NCI-H1092 treated with DMSO at 0.1 percent for 48 hours (cell line): Measurements from ENCODE around the gene NAV1.
A peak's percentile ranks its signal among the peaks of the same experiment; 100 is the strongest.
"Not testable (repeated sequence)": the region's sequence is repeated elsewhere in the genome, so short reads cannot be mapped to it uniquely, and the experiment has no call there.

Experiments used
- DNase-seq: peaks from one replicate; lab custom pipeline; 2025; lab: John Stamatoyannopoulos, UW

NAV1 gene

DNA sequence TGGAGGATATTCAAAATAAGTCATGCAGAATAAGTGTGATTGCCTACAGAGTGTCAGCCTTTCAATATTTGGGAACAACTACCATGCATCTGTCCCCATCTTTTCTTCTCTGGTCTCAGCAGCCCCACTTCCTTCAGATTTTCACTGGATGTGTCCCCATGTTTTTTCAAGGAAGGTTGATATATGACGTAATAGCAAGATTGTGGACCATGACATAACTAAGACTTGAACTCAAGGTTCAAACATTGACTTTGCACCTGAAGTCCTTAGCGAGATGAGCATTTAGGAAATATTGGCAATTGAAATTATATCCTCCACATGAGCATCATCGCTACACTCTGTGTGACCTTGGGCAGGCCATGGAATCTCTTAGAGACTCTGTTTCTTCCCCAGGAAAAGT lies 5.8 kb downstream of the NAV1 start:
- no peak for DNase-seq

DNA sequence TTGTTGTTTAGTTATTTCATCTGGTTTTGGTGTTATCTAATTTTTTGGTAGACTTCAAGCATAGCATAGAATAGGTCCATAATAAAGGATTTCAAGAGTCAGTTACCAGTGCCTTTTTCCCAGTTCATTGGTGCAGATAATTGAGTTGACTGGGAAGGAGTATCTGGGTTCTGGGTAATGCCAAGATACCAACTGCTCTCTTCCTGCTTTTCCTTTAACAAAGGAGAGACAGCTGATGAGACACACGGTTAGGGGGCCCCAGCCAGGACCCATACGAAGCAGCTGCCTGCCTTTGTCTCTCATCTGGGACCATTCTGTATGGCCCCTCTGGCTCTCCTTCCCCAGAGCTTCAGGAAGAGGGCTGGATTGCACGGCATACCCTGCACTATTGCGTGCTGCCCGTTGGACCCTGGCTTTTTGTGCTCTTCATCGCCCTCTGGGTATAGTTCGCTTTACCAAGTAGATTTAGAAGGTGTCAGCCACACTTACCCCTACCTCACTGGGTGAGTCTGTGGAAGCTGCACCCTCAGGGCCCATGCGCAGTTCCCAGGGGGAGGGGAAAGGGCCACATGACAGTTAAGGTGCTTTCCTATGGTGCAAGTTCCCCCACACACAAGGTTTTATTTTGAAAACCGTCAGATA lies 7.0 kb downstream of the NAV1 start:
- peak; percentile 62 for DNase-seq

DNA sequence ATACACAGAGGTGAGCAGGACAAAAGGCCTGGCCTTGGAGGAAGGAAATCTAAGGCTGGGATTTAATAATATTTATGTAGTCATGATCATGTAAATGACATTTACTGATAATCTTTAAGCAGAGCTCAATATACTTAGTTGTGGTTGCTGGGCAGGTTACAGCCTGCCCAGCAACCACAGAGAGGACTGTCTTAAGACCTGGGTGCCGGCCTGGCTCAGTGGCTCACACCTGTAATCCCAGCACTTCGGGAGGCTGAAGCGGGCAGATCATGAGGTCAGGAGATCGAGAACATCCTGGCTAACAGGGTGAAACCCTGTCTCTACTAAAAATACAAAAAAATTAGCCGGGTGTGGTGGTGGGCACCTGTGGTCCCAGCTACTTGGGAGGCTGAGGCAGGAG lies 10.6 kb downstream of the NAV1 start:
- DNase-seq = not testable (repeated sequence)

DNA sequence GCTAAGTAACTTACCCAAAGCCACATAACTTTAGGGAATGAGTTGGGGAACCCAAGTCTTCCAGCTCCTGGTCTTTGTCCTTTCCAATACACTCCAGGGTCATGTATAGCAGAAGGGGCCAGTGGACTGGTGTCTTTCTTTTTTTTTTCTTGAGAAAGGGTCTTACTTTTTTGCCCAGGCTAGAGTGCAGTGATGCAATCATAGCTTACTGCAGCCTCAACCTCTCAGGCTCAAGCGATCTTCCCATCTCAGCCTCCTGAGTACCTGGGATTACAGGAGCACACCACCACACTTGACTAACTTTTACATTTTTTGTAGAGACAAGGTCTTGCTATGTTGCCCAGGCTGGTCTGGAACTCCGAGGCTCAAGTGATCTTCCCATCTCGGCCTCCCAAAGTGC lies 12.2 kb downstream of the NAV1 start:
- DNase-seq = no peak

DNA sequence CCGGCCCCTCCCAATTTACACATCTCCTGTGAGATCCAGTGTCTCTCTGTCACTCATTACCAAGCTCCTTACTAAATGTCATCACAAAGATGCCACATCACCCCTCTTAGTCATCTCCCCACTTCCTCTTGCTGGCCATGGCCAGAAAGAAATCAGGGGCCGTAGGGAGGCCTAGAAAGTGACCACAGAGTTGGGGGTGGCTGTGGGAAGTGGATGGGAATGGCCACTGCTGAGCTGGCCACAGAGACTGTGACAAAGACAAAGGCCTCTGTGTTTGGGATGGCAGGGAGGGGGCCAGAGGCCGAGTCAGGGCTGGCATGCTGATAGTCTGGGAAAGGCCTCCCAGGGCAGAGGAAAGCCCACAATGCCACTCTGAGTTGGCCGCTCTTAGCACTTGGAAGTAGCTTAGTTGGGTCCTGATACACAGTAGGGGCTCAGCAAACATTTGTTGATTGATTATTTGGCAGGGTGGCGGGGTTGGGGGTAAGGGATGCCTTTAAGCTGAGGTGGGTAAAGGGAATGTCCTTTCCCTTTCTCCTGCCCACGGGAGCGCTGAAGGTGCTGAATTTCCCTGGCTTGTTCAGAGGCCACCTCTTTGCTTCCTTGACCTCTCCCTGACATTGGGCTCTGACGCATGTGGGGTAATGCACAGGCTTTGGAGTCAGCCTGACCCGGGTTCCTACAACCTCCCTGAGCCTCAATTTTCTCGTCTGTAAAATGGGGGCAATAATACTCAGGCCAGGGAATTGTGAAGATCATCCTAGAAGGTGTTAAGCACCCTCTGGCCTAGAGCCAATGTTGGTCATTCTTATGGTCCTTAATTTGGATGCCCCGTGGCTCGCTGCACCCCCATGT lies 13.2 kb downstream of the NAV1 start:
- DNase-seq = no peak

DNA sequence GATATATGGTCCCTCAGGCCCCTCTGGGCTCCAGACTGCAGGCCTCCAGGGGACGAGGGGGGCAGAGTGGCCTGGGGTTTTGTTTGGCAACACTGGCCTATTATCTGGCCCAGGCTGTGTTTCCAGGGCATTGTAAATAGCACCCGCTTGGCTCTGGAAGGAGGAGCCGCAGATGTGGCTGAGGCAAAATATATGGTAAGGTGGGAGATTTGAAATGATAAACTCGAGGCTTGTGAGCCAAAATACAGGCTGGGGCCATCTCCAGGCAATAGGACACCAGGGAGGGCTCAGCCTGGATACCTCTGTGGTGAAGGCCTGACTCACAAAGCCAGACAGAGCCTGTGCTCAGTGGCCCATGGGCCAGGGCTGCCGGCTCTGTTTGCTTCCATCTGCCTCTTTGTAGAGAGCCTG lies 14.0 kb downstream of the NAV1 start:
- no peak for DNase-seq

DNA sequence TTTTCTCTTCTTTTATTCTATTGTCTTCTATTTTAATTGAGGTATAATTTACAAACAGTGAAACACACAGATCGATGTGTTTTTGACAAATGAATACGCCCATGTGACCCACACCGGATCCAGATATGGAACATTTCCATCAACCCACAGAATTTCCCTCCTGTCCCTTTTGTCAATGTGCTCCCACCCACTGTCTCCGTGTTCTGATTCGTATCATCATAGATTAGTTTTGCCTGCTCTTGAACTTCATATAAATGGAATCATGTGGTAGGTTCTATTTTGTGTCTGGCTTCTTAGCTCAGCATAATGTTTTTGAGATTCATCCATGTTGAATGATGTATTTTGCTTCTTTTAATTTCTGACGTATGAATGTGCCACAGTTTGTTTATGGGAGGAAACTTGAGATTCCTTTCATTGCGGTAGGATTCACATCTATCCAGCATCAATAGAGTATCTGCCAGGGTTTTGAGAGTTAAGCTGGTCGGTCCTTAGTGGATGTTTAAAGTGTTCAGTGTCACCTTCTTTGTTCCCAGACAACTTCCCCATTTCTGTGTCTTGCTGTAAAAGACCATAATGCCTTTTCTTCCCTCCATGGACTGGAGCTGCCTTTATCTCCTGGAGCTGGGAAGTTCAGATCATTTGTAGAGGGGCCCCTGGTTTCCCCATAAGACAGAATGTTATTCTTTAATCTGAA lies 14.7 kb downstream of the NAV1 start:
- no peak for DNase-seq

DNA sequence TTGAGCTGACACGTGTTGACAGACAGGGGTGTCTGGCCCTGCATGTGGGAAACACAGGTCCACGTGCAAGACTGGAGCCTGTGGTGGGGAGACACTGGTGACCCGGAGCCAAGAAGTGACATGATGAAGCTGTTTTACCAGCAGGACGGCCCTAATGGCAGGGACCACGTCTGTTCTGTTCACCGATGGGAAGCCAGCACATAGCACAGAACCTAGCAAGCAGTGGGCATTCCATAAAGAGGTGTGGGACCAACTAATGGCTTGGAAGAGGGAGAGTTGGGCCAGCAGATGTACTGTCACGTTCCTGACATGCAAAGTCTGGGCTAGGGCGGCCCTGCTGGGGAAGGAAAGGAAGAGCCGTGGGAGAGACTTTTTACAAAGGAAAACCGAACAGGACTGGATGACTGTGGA lies 15.3 kb downstream of the NAV1 start:
- DNase-seq = no peak

DNA sequence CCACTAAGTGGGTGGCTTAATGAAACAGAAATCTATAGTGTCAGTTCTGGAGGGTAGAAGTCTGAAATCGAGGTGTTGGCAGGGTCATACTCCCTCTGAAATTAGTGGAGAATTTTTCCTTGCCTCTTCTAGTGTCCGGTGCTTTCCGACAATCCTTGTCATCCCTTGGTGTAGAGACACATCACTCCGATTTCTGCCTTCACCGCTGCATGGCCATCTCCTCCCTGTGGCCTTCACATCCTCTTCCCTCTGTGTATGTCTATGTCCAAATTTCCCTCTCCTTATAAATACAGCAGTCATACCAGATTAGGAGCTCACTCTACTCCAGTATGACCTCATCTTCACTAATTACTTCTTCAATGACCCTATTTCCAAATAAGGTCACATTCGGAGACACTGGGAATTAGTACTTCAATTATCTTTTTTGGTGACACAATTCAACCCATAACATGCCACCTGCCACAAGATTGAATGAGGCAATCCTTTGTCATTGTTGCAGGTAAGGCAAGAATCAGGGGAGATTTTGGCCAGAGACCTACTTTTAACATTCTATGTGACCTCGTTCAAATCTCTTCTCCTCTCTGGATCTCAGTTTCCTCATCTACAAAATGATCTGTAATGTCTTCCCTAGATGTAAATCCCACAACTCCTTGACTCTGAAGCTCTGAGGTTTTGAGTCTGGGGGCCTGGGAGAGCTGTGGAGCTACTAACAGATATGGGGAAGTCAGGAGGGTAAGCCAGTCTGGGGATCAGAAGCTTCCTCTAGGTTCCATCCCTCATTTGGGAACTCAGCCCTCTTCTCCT lies 16.1 kb downstream of the NAV1 start:
- DNase-seq = no peak

DNA sequence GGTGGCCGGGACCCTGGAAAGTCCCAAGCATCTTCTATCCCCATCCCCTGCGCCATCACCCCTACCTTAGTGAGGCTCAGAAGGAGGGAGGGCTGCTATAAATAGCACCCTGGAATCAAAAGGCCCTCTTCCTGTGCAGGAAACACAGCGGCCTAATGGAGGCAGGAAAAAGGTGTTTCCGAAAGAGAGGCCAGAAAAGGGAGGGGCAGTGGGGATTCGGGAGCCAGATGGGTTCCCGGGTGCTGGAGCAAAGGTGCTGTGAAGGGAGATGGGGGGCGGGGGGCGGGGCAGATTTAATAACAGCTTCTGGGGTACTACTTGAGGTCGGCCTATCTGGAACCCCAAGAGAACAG lies 16.6 kb downstream of the NAV1 start:
- DNase-seq = no peak

DNA sequence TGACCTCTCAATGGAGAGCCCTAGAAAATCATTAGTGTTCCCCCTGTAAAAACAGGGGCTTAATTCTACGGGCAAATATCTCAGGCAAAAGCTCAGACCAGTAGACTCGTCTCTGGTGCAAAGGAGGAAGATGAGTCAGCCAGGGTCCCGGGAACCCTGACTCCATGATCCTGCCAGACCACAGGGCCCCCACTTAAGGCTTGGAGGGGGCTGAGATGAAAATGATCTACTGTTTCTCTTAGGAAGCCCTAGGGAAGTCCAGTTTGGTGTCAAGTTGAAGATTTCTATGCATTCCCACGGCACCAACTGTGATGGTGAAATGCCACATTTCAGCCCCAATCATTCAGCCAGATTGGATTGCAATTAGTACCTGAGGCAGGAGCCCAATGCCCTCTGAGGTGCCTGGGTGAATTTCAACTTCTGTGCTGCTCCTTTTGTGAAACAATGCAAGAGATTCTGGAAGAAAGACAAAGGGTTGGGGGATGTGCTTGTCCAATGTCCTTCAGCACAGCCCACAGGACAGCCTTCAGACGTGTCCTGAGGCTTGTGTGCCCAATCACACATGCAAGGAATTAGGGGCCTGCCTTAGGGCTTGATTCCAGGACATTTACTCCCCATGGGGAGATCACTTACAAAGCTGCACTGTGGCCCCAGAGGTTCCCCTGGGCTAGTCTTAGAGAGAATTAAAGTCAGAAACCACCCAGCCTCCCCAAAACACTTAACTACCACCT lies 18.1 kb downstream of the NAV1 start:
- DNase-seq = no peak

DNA sequence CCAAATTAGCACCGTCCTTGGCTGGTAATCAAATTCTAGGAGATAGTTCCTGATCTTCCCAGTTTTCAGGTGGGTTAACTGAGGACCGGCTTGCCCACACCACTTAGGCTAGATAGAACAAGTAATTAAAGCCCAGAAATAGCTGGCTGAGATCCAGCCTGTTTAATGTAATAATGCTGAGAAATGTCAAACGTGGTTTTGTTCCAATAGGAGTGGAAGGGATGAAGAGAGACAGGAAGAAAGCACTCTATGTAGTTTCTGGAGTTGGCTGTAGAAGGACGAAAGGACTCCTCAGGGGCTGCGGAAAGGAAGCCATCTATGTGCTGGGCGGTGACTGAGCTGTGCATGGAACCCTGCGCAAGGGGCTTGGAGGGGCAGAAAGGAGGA lies 18.6 kb downstream of the NAV1 start:
- no peak for DNase-seq

DNA sequence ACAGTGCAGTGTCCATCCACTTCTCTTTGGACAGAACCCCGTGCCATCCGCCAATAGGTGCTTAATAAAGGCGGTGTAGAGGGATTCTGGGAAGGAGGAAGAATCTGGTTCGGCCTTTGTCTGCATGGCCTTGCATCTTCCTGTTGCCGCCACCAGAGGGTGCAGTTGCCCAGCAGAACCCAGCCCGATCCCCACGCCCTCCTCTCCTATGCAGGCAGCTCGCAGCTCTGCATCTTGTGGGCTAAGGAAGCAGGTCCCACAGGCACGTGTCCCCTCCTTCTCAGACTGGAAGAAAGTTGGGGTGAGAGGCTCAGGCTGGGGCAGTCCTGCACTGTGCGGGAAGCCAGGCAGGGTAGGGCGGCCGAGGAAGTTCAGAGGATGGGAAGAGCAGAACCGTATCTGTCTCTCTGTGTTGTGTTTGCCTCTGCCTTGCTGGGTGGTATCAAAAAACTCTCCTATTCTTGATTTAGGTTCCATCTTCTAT lies 20.8 kb downstream of the NAV1 start:
- DNase-seq = peak; percentile 88

DNA sequence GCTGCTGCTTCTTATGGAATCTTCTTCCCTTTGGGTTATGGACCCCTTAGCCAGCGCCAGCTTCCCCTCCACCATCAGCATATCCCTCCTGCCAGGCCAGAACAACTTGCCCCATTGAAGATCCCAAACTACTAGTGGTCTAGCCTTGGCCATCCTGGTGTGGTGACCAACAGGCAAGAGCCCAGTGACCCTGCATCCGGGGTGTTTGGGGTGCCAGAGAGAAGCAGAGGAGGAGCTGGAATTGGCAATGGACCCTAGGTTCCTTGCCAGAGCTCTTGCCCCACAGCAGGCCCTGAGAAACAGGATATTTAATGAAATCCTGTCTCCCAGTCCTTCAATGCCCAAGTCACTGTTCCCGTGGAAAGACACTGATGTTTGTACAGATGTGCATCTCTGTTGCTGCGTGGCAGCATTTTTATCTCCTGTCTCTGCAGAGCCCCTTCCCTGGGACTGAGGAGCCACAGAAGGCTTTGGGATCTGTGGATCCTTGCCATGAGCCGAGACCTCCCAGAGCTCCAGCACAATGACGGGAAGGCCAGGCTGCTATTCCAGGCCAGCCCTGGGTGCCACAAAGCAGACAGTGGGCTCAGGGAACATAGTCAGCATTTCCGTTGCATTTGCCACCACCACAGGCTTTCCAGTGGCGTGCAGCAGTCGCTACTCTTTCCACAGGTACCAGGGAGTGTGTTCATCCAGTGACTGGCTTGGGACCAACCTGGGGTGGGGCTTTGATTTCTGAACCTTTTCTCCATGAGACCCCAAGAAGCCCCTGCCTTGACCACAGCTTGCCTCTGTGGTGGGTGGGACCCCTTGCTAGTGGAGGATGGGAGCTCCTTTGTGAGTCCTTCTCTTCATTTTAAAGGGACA lies 21.6 kb downstream of the NAV1 start:
- DNase-seq = no peak

DNA sequence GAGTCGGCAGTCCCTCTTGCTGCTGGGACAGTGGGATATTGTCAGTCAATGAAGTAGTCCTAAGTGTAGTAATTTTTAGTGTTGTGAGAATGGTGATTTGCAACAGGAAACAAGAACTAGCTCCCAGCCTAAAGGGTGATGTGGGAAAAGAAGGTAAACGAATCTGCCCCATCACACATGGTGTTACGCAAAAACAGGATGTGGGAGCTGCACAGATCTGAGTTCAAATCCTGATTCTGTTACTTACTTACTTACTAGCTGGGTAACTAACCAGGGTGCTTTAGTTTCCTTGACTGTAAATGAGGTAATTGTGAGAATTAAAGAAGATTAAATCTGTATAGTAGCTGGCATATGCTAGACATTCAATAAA lies 22.3 kb downstream of the NAV1 start:
- no peak for DNase-seq

DNA sequence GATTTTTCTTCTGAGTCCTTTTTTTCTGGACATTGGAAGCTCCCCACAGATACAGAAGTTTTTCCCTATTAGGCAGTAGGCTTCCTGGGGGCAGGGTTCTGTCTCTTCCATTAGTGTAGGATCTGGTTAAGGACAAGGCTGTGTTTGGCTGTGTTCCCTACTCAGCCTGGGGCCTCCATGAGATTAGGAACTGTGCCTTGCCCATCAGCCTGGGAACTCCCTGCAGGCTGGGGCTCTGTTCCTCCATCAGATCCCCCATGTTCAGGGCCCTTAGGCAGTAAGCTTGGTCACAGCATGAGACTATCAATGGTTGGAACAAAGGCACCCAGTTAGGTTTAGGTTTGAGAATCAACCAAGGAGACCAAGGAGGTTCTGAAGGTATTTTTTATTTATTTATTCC lies 22.7 kb downstream of the NAV1 start:
- no peak for DNase-seq

DNA sequence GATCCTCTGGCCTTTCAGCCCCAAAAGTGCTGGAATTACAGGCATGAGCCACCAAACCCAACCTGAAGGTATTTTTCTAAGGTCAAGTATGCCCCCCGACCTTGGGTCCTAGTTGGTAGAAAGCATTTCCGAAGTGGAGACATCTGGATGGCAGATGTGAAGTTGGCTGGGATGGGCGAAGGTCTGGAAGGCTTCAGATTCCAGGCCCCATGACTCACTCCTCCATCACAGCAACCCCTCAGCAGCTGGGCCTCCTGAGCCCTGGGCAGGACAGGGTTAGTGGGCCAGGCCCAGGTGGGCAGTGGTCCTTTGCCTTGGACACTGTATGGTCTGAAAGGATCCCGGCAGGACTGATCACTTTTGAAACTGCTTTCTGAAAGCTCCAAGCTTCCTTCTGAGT lies 23.3 kb downstream of the NAV1 start:
- DNase-seq = no peak

DNA sequence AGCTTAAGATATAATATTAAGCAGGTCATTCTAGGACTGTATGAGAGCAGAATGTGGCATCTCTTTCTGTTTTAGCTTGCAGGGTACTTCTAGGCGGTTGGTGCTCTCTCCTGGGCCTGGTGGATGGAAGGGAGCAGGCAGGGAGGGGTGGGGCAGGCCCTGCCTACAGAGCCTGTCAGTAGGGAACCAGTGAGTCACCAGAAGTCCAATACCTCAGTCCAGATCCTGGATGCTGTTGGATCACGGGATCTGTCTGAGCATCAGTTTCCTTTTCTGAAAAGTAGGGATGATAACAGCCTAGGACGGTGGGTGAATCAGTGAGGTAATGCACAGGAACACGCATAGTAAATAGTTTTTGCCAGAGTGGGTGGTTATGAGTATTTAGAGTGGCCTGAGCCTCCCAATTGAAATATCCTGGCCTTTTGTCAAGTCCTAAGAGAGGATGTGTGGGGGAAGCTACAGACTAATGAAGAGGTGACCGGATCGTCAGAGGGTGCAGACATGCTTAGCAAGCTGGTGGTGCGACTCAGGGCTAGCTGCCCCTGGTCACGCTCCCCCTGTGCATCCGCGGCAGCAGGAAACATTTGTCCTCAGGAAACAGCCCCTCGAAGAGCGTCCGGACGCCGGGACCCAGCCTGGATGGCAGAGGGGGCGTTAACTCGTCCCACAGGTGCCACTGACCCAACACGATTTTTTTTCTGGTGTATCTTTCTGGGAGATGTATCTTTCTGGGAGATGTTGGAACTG lies 23.9 kb downstream of the NAV1 start:
- DNase-seq = no peak

DNA sequence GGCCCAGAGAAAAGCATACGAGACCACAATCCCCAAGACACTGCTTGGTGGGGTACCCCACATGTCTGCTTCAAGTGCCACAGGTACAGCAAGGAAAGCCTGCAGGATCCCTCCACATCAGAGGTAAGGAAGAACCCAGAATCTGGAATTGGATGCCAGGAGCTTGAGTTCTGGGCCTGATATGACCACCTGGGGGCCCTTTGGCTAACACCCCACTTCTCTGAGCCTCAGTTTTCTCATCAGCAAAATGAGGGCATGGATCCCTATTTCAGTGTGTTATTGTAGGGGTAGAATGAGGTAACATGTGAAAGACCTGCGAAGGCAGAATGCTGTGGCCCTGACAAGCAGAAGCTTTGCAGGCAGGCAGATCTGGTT lies 24.5 kb downstream of the NAV1 start:
- no peak for DNase-seq

DNA sequence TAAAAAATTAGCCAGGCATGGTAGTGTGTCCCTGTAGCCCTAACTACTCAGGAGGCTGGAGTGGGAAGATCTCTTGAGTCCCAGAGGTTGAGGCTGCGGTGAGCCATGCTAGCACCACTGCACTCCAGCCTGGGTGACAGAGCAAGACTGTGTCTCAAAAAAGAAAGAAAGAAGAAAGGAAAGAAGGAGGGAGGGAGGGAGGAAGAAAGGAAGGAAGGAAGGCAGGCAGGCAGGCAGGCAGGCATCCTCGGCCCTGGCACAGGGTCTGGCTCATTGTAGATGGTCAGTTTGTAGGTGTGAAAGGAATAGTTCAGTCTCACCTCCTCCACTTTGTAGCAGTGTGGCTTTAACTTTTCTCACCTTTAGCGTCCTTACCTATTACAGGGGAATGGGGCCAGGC lies 25.0 kb downstream of the NAV1 start:
- DNase-seq = no peak
